IMR-90 (cell line): Measurements from ENCODE around the gene ZC3H14. TPM values are rescaled to one million over a fixed set of nuclear protein-coding genes. Genes with fewer than 3 reads are reported as not detected.

Experiments
- ATAC-seq: fragments of 200-7000 bp; cut with Tn5 transposase; 2 replicates; pipeline ENCODE4 v1.9.1; 2020; ENCODE audit warnings: low read depth, mild to moderate bottlenecking, moderate library complexity
- BruUV-seq: library from RNA; stranded (reverse); fragments of 400-500 nt; replicated peaks from 2 replicates; lab custom pipeline; 2021; lab: Mats Ljungman, UMichigan
- CTCF ChIA-PET: fragments of 300-600 bp; formaldehyde crosslinking; extraction: SDS; loops from one replicate; lab custom pipeline; 2021; ENCODE audit warnings: antibody characterized with exemption; lab: Yijun Ruan, JAX
- POLR2A ChIA-PET: fragments of 300-600 bp; sonication (Branson Sonifier 250); formaldehyde crosslinking; loops from one replicate; lab custom pipeline; 2022; ENCODE audit warnings: antibody characterized with exemption; ENCODE audit not compliant: unreplicated experiment; lab: Charles Lee
- DNase-seq: peaks from one replicate; pipeline ENCODE4 v3.0.0; 2013
- H2AFZ ChIP-seq: replicated peaks from 2 replicates; pipeline ENCODE3; 2013; ENCODE audit warnings: low read length, mild to moderate bottlenecking; ENCODE audit not compliant: poor library complexity
- H2AK5ac ChIP-seq: 2 replicates; pipeline ENCODE4 v1.6.1; 2013; ENCODE audit warnings: low read depth, low read length, inconsistent platforms
- H2AK9ac ChIP-seq: replicated peaks from 2 replicates; pipeline ENCODE3; 2013; ENCODE audit warnings: mild to moderate bottlenecking, low read depth, low read length, moderate library complexity; ENCODE audit not compliant: poor library complexity
- H2BK120ac ChIP-seq: 2 replicates; pipeline ENCODE4 v1.6.1; 2013; ENCODE audit warnings: low read depth, low read length, inconsistent platforms
- H2BK15ac ChIP-seq: 3 replicates; pipeline ENCODE4 v1.6.1; 2013; ENCODE audit warnings: low read depth, low read length, inconsistent platforms
- H2BK20ac ChIP-seq: 2 replicates; pipeline ENCODE4 v1.6.1; 2013; ENCODE audit warnings: low read depth, mild to moderate bottlenecking, inconsistent platforms, low read length, moderate library complexity
- H2BK5ac ChIP-seq: 2 replicates; pipeline ENCODE4 v1.6.1; 2013; ENCODE audit warnings: mild to moderate bottlenecking, low read depth, low read length, inconsistent platforms; ENCODE audit not compliant: poor library complexity, severe bottlenecking
- H3K14ac ChIP-seq: replicated peaks from 2 replicates; pipeline ENCODE4 v1.6.1; 2013; ENCODE audit warnings: low read depth, low read length, inconsistent platforms
- H3K18ac ChIP-seq: 2 replicates; pipeline ENCODE4 v1.6.1; 2013; ENCODE audit warnings: low read depth, low read length, control low read depth
- H3K23ac ChIP-seq: 2 replicates; pipeline ENCODE4 v1.6.1; 2013; ENCODE audit warnings: low read depth, low read length, inconsistent platforms
- H3K27ac ChIP-seq: 2 replicates; pipeline ENCODE4 v1.5.1; 2013; ENCODE audit warnings: mild to moderate bottlenecking, control low read depth, low read length; ENCODE audit not compliant: insufficient read depth
- H3K27me3 ChIP-seq: 2 replicates; pipeline ENCODE4 v1.6.1; 2013; ENCODE audit warnings: low read length; ENCODE audit not compliant: control insufficient read depth, insufficient read depth
- H3K36me3 ChIP-seq: 2 replicates; pipeline ENCODE4 v1.6.1; 2013; ENCODE audit warnings: low read length, mixed read lengths; ENCODE audit not compliant: control insufficient read depth, insufficient read depth
- H3K4ac ChIP-seq: 2 replicates; pipeline ENCODE4 v1.6.1; 2013; ENCODE audit warnings: low read depth, low read length, inconsistent platforms
- H3K4me1 ChIP-seq: 2 replicates; pipeline ENCODE4 v1.6.1; 2013; ENCODE audit warnings: low read length, mixed read lengths; ENCODE audit not compliant: control insufficient read depth, insufficient read depth
- H3K4me2 ChIP-seq: 2 replicates; pipeline ENCODE4 v1.6.1; 2013; ENCODE audit warnings: low read depth, mild to moderate bottlenecking, control low read depth, low read length, moderate library complexity
- H3K4me3 ChIP-seq: 2 replicates; pipeline ENCODE4 v1.5.1; 2013; ENCODE audit warnings: low read depth, mild to moderate bottlenecking, control low read depth, low read length, moderate library complexity; ENCODE audit not compliant: insufficient read depth
- H3K56ac ChIP-seq: 2 replicates; pipeline ENCODE4 v1.6.1; 2013; ENCODE audit warnings: low read length, inconsistent platforms; ENCODE audit not compliant: insufficient read depth; ENCODE audit errors: extremely low read depth
- H3K79me1 ChIP-seq, 2 experiments: 2 replicates each; pipeline ENCODE4 v1.6.1; 2013; ENCODE audit warnings: low read length in 2 of 2, inconsistent platforms in 1 of 2, low read depth in 1 of 2
- H3K9ac ChIP-seq: 2 replicates; pipeline ENCODE4 v1.6.1; 2013; ENCODE audit warnings: low read depth, low read length, control low read depth
- H3K9me1 ChIP-seq: 2 replicates; pipeline ENCODE4 v1.6.1; 2013; ENCODE audit warnings: low read length, inconsistent platforms; ENCODE audit not compliant: insufficient read depth
- H3K9me3 ChIP-seq: 2 replicates; pipeline ENCODE4 v1.6.1; 2013; ENCODE audit warnings: low read length; ENCODE audit not compliant: control insufficient read depth, insufficient read depth
- H4K20me1 ChIP-seq: 2 replicates; pipeline ENCODE4 v1.6.1; 2013; ENCODE audit warnings: low read length, inconsistent platforms; ENCODE audit not compliant: insufficient read depth
- H4K5ac ChIP-seq: 2 replicates; pipeline ENCODE4 v1.6.1; 2013; ENCODE audit warnings: mild to moderate bottlenecking, low read depth, low read length, control low read depth
- H4K8ac ChIP-seq, 2 experiments: 2 replicates each; pipeline ENCODE4 v1.6.1; 2013; ENCODE audit warnings: low read depth in 2 of 2, low read length in 2 of 2, control low read depth in 1 of 2, inconsistent platforms in 1 of 2
- H4K91ac ChIP-seq: 2 replicates; pipeline ENCODE4 v1.6.1; 2013; ENCODE audit warnings: low read depth, low read length, inconsistent platforms; ENCODE audit not compliant: insufficient read depth
- FOS ChIP-seq: fragments of 150-350 bp; IDR thresholded peaks from 2 replicates; pipeline ENCODE4 v1.6.1; 2016; ENCODE audit warnings: low read depth, low read length
- MAFK ChIP-seq: IDR thresholded peaks from 2 replicates; pipeline ENCODE4 v1.6.1; 2012; ENCODE audit warnings: low read depth, low read length, improper control_type of control experiment
- MAZ ChIP-seq: IDR thresholded peaks from 2 replicates; pipeline ENCODE4 v1.6.1; 2012; ENCODE audit warnings: low read depth, mild to moderate bottlenecking, low read length, improper control_type of control experiment, moderate library complexity, borderline replicate concordance
- MXI1 ChIP-seq: IDR thresholded peaks from 2 replicates; pipeline ENCODE4 v1.6.1; 2012; ENCODE audit warnings: low read depth, mild to moderate bottlenecking, low read length, moderate library complexity, borderline replicate concordance
- NFE2L2 ChIP-seq: fragments of 150-350 bp; IDR thresholded peaks from 2 replicates; pipeline ENCODE4 v1.6.1; 2016; ENCODE audit warnings: low read depth, mild to moderate bottlenecking, low read length
- RFX5 ChIP-seq: IDR thresholded peaks from 2 replicates; pipeline ENCODE4 v1.8.0; 2012; ENCODE audit warnings: low read depth, mild to moderate bottlenecking, low read length, moderate library complexity
- SMC3 ChIP-seq: fragments of 150-350 bp; IDR thresholded peaks from 2 replicates; pipeline ENCODE4 v1.6.1; 2016; ENCODE audit warnings: low read depth, mild to moderate bottlenecking, antibody characterized with exemption, low read length, moderate library complexity
- WGBS, 2 experiments: methylation state at CpG; one replicate each; pipeline versions ENCODE4 v1.1.5 to v1.1.7; 2013; ENCODE audit warnings: missing lambda C conversion rate in 2 of 2; ENCODE audit not compliant: insufficient read length in 1 of 2; ENCODE audit errors: extremely low coverage in 2 of 2; 5-methylcytosine and 5-hydroxymethylcytosine counted together
- dilution Hi-C: fragments of 300-500 bp; cut with HindIII; formaldehyde crosslinking; loops from one replicate; pipeline ENCODE4 v1.14.3; 2018; ENCODE audit warnings: low sequenced_read_pairs; ENCODE audit not compliant: unreplicated experiment
- in situ Hi-C: fragments of 300-500 bp; cut with MboI; formaldehyde crosslinking; loops from 3 replicates; pipeline ENCODE4 v1.14.3; 2019; ENCODE audit warnings: low sequenced_read_pairs, inconsistent platforms, mixed read lengths
- intact Hi-C: fragments of 100-400 bp; cut with micrococcal nuclease; formaldehyde crosslinking; loops from 2 replicates; pipeline ENCODE4 v1.10.0; 2022
- polyA plus RNA-seq, 3 experiments: library from polyadenylated mRNA; depleted of rRNA; stranded (reverse); fragments of >200 nt; gene quantifications; 2 replicates each; pipeline ENCODE4 v1.2.3, GENCODE V29; 2012; ENCODE audit warnings: low replicate concordance in 1 of 3
- total RNA-seq: library from RNA; depleted of rRNA; stranded (reverse); fragments of >200 nt; gene quantifications from 2 replicates; pipeline ENCODE4 v1.2.3, GENCODE V29; 2012

ZC3H14 gene
- total and polyA plus RNA-seq, 2 of the 4 experiments (the other 2 are of a cell fraction), result 72.5 to 111 TPM

DNA sequence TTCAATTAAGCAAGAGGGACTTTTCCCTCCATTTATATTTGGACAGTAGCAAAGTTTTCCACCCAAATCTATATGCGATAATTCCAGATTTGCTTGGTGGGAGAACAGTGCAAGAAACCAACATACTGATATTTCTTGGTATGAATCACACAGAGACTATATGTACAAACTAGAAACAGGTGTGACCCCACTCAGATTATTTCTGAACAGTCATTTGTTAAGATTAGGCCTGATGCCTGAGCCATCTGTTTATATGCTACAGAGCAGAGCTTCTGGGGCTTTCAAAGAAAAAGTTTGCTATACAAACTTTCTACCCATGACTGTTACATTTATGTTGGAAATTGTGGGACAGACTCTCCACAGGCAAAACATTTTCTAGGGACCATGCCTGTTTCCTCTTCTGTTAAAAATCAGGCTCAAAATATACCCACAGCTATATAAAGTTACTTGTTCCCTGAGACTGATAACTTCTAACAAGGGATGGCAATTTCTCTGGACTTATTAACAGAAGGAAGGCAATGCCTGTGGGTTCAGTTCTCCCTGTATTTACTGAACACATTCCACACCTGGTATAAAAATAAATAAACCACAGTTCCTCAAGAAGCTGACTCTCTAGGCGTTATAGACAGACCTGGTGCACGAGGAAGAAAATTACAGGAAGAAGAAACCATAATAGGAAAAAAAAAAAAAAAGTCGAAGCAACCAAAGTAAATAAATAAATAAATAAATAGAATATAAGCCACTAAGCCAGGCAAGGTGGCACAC is 16.0 kb upstream of the ZC3H14 start (continued):
- TF ChIP-seq RFX5, result no peak
- TF ChIP-seq SMC3, result no peak
- TF ChIP-seq MXI1, result no peak
- no peak for TF ChIP-seq MAZ

DNA sequence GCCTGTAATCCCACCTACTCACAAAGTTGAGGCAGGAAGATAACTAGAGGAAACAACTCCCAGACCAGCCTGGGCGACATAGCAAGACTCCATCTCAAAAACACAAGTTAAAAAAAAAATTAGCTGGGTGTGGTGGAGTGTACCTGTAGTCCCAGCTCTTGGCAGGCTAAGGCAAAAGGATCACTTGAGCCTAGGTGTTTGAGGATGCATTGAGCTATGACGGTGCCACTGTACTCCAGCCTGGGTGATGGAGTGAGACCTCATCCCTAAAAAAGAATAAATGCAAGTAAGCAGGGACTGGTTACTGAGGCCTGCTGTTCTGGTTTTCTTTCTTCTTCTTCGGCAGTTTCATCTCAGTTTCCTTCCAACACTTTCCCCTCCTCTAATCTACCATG is 15.5 kb upstream of the ZC3H14 start:
- Histone ChIP-seq H2AK9ac (no peak overlapping the region), H4K8ac (no peak overlapping the region), H3K18ac (no peak overlapping the region), H3K4me2 (no peak overlapping the region), H2BK120ac (no peak overlapping the region), H3K27ac (no peak overlapping the region), H3K4ac (no peak overlapping the region), H3K27me3 (no peaks in the 10 kb centered on the region), H3K9me1 (no peaks in the 10 kb centered on the region; the same call in 1 of the 2 replicates), H3K56ac (no peak overlapping the region), H4K5ac (no peak overlapping the region), H3K14ac (no peak overlapping the region), H4K20me1 (peaks cover 51% of the 10 kb centered on the region; the same call in 1 of the 2 replicates), H3K79me1 (peaks cover 31 to 71% of the 10 kb centered on the region in 2 experiments), H3K4me3 (no peak overlapping the region), H3K9ac (peak overlapping the region; percentile 65; the same call in 1 of the 2 replicates), H3K4me1 (peaks cover 4% of the 10 kb centered on the region; the same call in 1 of the 2 replicates), H3K23ac (no peak overlapping the region), H2AK5ac (no peak overlapping the region), H2BK5ac (peak overlapping the region; percentile 28), H2BK20ac (no peak overlapping the region), H3K36me3 (peaks cover 31% of the 10 kb centered on the region), H4K91ac (no peak overlapping the region), H2AFZ (no peak overlapping the region), H2BK15ac (no peak overlapping the region), H3K9me3 (no peaks in the 10 kb centered on the region)
- ChIA-PET CTCF (interaction anchor here (0.6 kb wide), 1 partner anchor 79 kb away, joined by 3 read pairs; no protein-coding TSS in a partner anchor), POLR2A (no interaction called here)
- DNase-seq (no peak), ATAC-seq (no peak)
- dilution Hi-C loops, result no loop called here
- in situ Hi-C loops, result loop anchor here (5.0 kb wide), 1 partner anchor 50 kb away; no protein-coding TSS in a partner anchor
- WGBS, 2 experiments, result 80% methylated on average over 1 of the region's 3 CpGs; no CpG with 5 or more reads in 1 of the 2 experiments
- intact Hi-C loops, result no loop called here
- no TSS peak for BruUV-seq
- TF ChIP-seq NFE2L2 (no peak), MAZ (no peak), RFX5 (no peak), MAFK (no peak), FOS (no peak)
